SK-N-SH (cell line): ENCODE measurements around the gene CAD. TPM values are rescaled to one million over a fixed set of nuclear protein-coding genes. Genes with fewer than 3 reads are reported as not detected.

Experiments
- CTCF ChIA-PET: fragments of 300-600, 350-600 bp; formaldehyde crosslinking; extraction: SDS; loops from one replicate; lab custom pipeline; 2021; lab: Yijun Ruan, JAX
- POLR2A ChIA-PET: fragments of 350-600 bp; sonication (Branson Sonifier 250); formaldehyde crosslinking; extraction: SDS; loops from one replicate; lab custom pipeline; 2020; ENCODE audit warnings: antibody characterized with exemption, inconsistent platforms; lab: Yijun Ruan, JAX
- DNase-seq: peaks from one replicate; pipeline ENCODE4 v3.0.0; 2012
- H2AFZ ChIP-seq: fragments of 200-600 bp; sonication (generic); 2 replicates; pipeline ENCODE4 v1.8.1; 2016; ENCODE audit warnings: antibody characterized with exemption, mild to moderate bottlenecking, low read depth
- H3F3A ChIP-seq: fragments of 200-600 bp; sonication (generic); replicated peaks from 2 replicates; pipeline ENCODE3; 2016; ENCODE audit warnings: antibody characterized with exemption, mild to moderate bottlenecking; ENCODE audit not compliant: insufficient read depth
- H3K27ac ChIP-seq, 2 experiments: fragments of 200-500 bp in 1 of 2; fragments of 200-600 bp in 1 of 2; sonication (Bioruptor generic) in 1 of 2; sonication (generic), shearing (Covaris generic) in 1 of 2; 2 replicates each; pipeline versions ENCODE4 v1.5.1 to v1.6.1; 2014 to 2016; ENCODE audit warnings: low read depth in 2 of 2, inconsistent platforms in 1 of 2, low read length in 1 of 2, mild to moderate bottlenecking in 1 of 2, mixed read lengths in 1 of 2
- H3K27me3 ChIP-seq: fragments of 200-600 bp; sonication (generic), shearing (Covaris generic); 2 replicates; pipeline ENCODE4 v1.6.1; 2016; ENCODE audit warnings: mixed run types; ENCODE audit not compliant: insufficient read depth
- H3K36me3 ChIP-seq, 2 experiments: fragments of 200-500 bp in 1 of 2; fragments of 200-600 bp in 1 of 2; sonication (Bioruptor generic) in 1 of 2; sonication (generic) in 1 of 2; replicated peaks in 1 of 2; 2 replicates each; pipeline versions ENCODE3 to v1.5.1; 2014 to 2016; ENCODE audit warnings: low read length in 1 of 2, mild to moderate bottlenecking in 1 of 2; ENCODE audit not compliant: insufficient read depth in 2 of 2, control insufficient read depth in 1 of 2
- H3K4me1 ChIP-seq, 2 experiments: fragments of 200-500 bp in 1 of 2; fragments of 200-600 bp in 1 of 2; sonication (Bioruptor generic) in 1 of 2; sonication (generic), shearing (Covaris generic) in 1 of 2; 2 replicates each; pipeline versions ENCODE4 v1.5.1 to v1.6.1; 2014 to 2016; ENCODE audit warnings: low read depth in 1 of 2, low read length in 1 of 2, mixed run types in 1 of 2; ENCODE audit not compliant: insufficient read depth in 2 of 2, control insufficient read depth in 1 of 2
- H3K4me2 ChIP-seq: fragments of 200-600 bp; sonication (generic), shearing (Covaris generic); 2 replicates; pipeline ENCODE4 v1.6.1; 2017; ENCODE audit warnings: mixed run types
- H3K4me3 ChIP-seq, 2 experiments: fragments of 200-500 bp in 1 of 2; fragments of 200-600 bp in 1 of 2; sonication (Bioruptor generic) in 1 of 2; sonication (generic), shearing (Covaris generic) in 1 of 2; 2 replicates each; pipeline versions ENCODE4 v1.5.1 to v1.8.1; 2014 to 2016; ENCODE audit warnings: low read depth in 2 of 2, inconsistent platforms in 1 of 2, low read length in 1 of 2, mild to moderate bottlenecking in 1 of 2, mixed read lengths in 1 of 2, moderate library complexity in 1 of 2
- H3K79me2 ChIP-seq: fragments of 200-600 bp; sonication (generic); 2 replicates; pipeline ENCODE4 v1.8.1; 2017; ENCODE audit warnings: mild to moderate bottlenecking; ENCODE audit not compliant: insufficient read depth
- H3K9ac ChIP-seq: fragments of 200-600 bp; sonication (generic); 2 replicates; pipeline ENCODE4 v1.6.1; 2017; ENCODE audit warnings: mixed run types
- H3K9me2 ChIP-seq: fragments of 200-600 bp; sonication (generic); 2 replicates; pipeline ENCODE4 v1.6.1; 2017; ENCODE audit warnings: mixed run types
- H3K9me3 ChIP-seq: fragments of 200-600 bp; sonication (generic); 2 replicates; pipeline ENCODE4 v1.6.1; 2017; ENCODE audit warnings: mixed run types, mild to moderate bottlenecking, moderate library complexity
- H4K20me1 ChIP-seq: fragments of 200-600 bp; sonication (generic); 2 replicates; pipeline ENCODE4 v1.6.1; 2017; ENCODE audit warnings: mild to moderate bottlenecking, mixed run types; ENCODE audit not compliant: insufficient read depth
- CHD2 ChIP-seq: fragments of 150-350 bp; IDR thresholded peaks from 2 replicates; pipeline ENCODE4 v1.6.1; 2018; ENCODE audit warnings: low read length; ENCODE audit not compliant: partially characterized antibody
- ELF1 ChIP-seq: IDR thresholded peaks from 2 replicates; pipeline ENCODE4 v1.4.0; 2012
- EP300 ChIP-seq, 2 experiments: IDR thresholded peaks; 2 replicates each; pipeline versions ENCODE4 v1.4.0 to v1.6.1; 2012; ENCODE audit warnings: borderline replicate concordance in 1 of 2, low read depth in 1 of 2, low read length in 1 of 2
- EZH2phosphoT487 ChIP-seq: fragments of 200-600 bp; sonication (generic); IDR thresholded peaks from 2 replicates; pipeline ENCODE4 v1.6.1; 2017; ENCODE audit warnings: low read depth, mixed run types, mild to moderate bottlenecking, antibody characterized with exemption, moderate library complexity, borderline replicate concordance
- FOXJ3 ChIP-seq: sonication (generic); formaldehyde crosslinking; IDR thresholded peaks from 2 replicates; pipeline ENCODE4 v1.5.1; 2020; ENCODE audit warnings: mild to moderate bottlenecking, missing genetic modification reagents
- GABPA ChIP-seq: IDR thresholded peaks from 2 replicates; pipeline ENCODE4 v1.4.0; 2012; ENCODE audit warnings: low read depth, mild to moderate bottlenecking
- JUND ChIP-seq: IDR thresholded peaks from 2 replicates; pipeline ENCODE4 v1.4.0; 2012
- MEF2A ChIP-seq: IDR thresholded peaks from 2 replicates; pipeline ENCODE4 v1.4.0; 2012; ENCODE audit warnings: low read depth, borderline replicate concordance
- NRF1 ChIP-seq: IDR thresholded peaks from 2 replicates; pipeline ENCODE4 v1.6.1; 2012; ENCODE audit warnings: low read depth, mild to moderate bottlenecking, low read length
- POLR2AphosphoS5 ChIP-seq: IDR thresholded peaks from 2 replicates; pipeline ENCODE4 v1.6.1; 2012; ENCODE audit warnings: low read depth, low read length
- RAD21 ChIP-seq: IDR thresholded peaks from 2 replicates; pipeline ENCODE4 v1.6.1; 2012; ENCODE audit warnings: mild to moderate bottlenecking, low read length
- TAF1 ChIP-seq: IDR thresholded peaks from 2 replicates; pipeline ENCODE4 v1.6.1; 2012; ENCODE audit warnings: low read depth, mild to moderate bottlenecking, low read length, moderate library complexity, borderline replicate concordance
- TCF12 ChIP-seq: IDR thresholded peaks from 2 replicates; pipeline ENCODE4 v1.4.0; 2012
- WGBS: methylation state at CpG from one replicate; pipeline ENCODE4 v1.1.6; 2017; ENCODE audit warnings: low lambda C conversion rate; 5-methylcytosine and 5-hydroxymethylcytosine counted together
- polyA plus RNA-seq, 3 experiments: library from polyadenylated mRNA; depleted of rRNA; stranded (reverse); fragments of >200 nt; gene quantifications; 2 replicates each; pipeline ENCODE4 v1.2.3, GENCODE V29; 2012
- TF ChIP-seq, protein P1 (sequence below): fragments of 150-350 bp; IDR thresholded peaks from 2 replicates; pipeline ENCODE4 v1.6.1; 2016; ENCODE audit warnings: mild to moderate bottlenecking, low read depth, low read length
- TF ChIP-seq, protein P2 (sequence below): IDR thresholded peaks from 2 replicates; pipeline ENCODE4 v1.4.0; 2012; ENCODE audit warnings: low read depth, borderline replicate concordance
- TF ChIP-seq, protein P3 (sequence below): IDR thresholded peaks from 2 replicates; pipeline ENCODE4 v1.4.0; 2012; ENCODE audit warnings: low read depth
- TF ChIP-seq, protein P4 (sequence below): IDR thresholded peaks from 2 replicates; pipeline ENCODE4 v1.6.1; 2012; ENCODE audit warnings: mild to moderate bottlenecking, low read depth, low read length, moderate library complexity
- TF ChIP-seq, protein P5 (sequence below): IDR thresholded peaks from 2 replicates; pipeline ENCODE4; 2012
- TF ChIP-seq, protein P6 (sequence below): fragments of 200-600 bp; sonication (generic); IDR thresholded peaks from 2 replicates; pipeline ENCODE4 v1.6.1; 2017; ENCODE audit warnings: antibody characterized with exemption, mild to moderate bottlenecking, moderate library complexity

Gene CAD
- polyA plus RNA-seq, 1 of the 3 experiments (the other 2 are of a cell fraction), result 47.6 TPM

DNA sequence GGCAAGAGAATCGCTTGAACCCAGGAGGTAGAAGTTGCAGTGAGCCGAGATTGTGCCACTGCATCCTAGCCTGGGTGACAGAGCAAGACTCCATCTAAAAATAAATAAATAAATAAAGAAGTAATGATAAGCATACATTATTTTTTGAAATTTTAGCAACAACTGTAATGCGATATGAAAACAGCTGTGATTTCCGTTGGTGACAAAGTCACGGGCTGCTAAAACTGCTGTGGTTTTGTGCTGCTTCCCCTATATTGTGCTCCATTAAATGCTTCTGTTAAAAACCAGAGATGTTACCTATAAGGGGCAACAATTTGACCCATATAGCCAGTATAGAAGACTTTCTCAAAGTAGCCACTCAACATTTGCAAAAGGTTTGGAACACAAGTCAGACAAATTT lies 73.4 kb downstream of the CAD start:
- CTCF ChIA-PET, result interaction anchor here (4.3 to 18.7 kb wide), 4 partner anchors 9 to 329 kb away, joined by 17 to 392 read pairs (median 204); partner anchors contain the start of genes SLC30A3, TRIM54 and UCN

More for the DNA sequence above, 73.4 kb downstream of the CAD start:
- H3K4me3 ChIP-seq, result no peak overlapping the region
- peaks cover 18% of the 10 kb centered on the region for H3F3A ChIP-seq
- no peaks in the 10 kb centered on the region for H3K27me3 ChIP-seq
- H4K20me1 ChIP-seq, result no peaks in the 10 kb centered on the region
- H2AFZ ChIP-seq, result no peak overlapping the region
- POLR2A ChIA-PET, result no interaction called here
- H3K4me1 ChIP-seq, result peaks cover 2 to 13% of the 10 kb centered on the region in 2 experiments; a peak in 3 of 4 replicates
- TF ChIP-seq ELF1 (no peak), POLR2AphosphoS5 (no peak), MEF2A (no peak), FOXJ3 (CRISPR knock-in tag) (no peak), RAD21 (no peak), NRF1 (no peak), GABPA (no peak), TAF1 (no peak), EP300 (IDR thresholded peaks at IDR 0.05; ENCODE audit: borderline replicate concordance in 1 of 2, low read depth in 1 of 2, low read length in 1 of 2) (no peak), TCF12 (no peak), JUND (no peak), CHD2 (no peak), EZH2phosphoT487 (no peak)
- TF ChIP-seq, protein P1, sequence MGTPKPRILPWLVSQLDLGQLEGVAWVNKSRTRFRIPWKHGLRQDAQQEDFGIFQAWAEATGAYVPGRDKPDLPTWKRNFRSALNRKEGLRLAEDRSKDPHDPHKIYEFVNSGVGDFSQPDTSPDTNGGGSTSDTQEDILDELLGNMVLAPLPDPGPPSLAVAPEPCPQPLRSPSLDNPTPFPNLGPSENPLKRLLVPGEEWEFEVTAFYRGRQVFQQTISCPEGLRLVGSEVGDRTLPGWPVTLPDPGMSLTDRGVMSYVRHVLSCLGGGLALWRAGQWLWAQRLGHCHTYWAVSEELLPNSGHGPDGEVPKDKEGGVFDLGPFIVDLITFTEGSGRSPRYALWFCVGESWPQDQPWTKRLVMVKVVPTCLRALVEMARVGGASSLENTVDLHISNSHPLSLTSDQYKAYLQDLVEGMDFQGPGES, result no peak
- TF ChIP-seq, protein P2, sequence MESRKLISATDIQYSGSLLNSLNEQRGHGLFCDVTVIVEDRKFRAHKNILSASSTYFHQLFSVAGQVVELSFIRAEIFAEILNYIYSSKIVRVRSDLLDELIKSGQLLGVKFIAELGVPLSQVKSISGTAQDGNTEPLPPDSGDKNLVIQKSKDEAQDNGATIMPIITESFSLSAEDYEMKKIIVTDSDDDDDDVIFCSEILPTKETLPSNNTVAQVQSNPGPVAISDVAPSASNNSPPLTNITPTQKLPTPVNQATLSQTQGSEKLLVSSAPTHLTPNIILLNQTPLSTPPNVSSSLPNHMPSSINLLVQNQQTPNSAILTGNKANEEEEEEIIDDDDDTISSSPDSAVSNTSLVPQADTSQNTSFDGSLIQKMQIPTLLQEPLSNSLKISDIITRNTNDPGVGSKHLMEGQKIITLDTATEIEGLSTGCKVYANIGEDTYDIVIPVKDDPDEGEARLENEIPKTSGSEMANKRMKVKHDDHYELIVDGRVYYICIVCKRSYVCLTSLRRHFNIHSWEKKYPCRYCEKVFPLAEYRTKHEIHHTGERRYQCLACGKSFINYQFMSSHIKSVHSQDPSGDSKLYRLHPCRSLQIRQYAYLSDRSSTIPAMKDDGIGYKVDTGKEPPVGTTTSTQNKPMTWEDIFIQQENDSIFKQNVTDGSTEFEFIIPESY, result no peak
- TF ChIP-seq, protein P3, sequence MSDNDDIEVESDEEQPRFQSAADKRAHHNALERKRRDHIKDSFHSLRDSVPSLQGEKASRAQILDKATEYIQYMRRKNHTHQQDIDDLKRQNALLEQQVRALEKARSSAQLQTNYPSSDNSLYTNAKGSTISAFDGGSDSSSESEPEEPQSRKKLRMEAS, result no peak
- TF ChIP-seq, protein P4, sequence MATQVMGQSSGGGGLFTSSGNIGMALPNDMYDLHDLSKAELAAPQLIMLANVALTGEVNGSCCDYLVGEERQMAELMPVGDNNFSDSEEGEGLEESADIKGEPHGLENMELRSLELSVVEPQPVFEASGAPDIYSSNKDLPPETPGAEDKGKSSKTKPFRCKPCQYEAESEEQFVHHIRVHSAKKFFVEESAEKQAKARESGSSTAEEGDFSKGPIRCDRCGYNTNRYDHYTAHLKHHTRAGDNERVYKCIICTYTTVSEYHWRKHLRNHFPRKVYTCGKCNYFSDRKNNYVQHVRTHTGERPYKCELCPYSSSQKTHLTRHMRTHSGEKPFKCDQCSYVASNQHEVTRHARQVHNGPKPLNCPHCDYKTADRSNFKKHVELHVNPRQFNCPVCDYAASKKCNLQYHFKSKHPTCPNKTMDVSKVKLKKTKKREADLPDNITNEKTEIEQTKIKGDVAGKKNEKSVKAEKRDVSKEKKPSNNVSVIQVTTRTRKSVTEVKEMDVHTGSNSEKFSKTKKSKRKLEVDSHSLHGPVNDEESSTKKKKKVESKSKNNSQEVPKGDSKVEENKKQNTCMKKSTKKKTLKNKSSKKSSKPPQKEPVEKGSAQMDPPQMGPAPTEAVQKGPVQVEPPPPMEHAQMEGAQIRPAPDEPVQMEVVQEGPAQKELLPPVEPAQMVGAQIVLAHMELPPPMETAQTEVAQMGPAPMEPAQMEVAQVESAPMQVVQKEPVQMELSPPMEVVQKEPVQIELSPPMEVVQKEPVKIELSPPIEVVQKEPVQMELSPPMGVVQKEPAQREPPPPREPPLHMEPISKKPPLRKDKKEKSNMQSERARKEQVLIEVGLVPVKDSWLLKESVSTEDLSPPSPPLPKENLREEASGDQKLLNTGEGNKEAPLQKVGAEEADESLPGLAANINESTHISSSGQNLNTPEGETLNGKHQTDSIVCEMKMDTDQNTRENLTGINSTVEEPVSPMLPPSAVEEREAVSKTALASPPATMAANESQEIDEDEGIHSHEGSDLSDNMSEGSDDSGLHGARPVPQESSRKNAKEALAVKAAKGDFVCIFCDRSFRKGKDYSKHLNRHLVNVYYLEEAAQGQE, result no peak
- TF ChIP-seq, protein P5, sequence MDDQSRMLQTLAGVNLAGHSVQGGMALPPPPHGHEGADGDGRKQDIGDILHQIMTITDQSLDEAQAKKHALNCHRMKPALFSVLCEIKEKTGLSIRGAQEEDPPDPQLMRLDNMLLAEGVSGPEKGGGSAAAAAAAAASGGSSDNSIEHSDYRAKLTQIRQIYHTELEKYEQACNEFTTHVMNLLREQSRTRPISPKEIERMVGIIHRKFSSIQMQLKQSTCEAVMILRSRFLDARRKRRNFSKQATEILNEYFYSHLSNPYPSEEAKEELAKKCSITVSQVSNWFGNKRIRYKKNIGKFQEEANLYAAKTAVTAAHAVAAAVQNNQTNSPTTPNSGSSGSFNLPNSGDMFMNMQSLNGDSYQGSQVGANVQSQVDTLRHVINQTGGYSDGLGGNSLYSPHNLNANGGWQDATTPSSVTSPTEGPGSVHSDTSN, result no peak
- TF ChIP-seq, protein P6, sequence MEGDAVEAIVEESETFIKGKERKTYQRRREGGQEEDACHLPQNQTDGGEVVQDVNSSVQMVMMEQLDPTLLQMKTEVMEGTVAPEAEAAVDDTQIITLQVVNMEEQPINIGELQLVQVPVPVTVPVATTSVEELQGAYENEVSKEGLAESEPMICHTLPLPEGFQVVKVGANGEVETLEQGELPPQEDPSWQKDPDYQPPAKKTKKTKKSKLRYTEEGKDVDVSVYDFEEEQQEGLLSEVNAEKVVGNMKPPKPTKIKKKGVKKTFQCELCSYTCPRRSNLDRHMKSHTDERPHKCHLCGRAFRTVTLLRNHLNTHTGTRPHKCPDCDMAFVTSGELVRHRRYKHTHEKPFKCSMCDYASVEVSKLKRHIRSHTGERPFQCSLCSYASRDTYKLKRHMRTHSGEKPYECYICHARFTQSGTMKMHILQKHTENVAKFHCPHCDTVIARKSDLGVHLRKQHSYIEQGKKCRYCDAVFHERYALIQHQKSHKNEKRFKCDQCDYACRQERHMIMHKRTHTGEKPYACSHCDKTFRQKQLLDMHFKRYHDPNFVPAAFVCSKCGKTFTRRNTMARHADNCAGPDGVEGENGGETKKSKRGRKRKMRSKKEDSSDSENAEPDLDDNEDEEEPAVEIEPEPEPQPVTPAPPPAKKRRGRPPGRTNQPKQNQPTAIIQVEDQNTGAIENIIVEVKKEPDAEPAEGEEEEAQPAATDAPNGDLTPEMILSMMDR, result no peak
- no peaks in the 10 kb centered on the region for H3K36me3 ChIP-seq
- H3K9me3 ChIP-seq, result no peaks in the 10 kb centered on the region
- H3K27ac ChIP-seq, result no peak overlapping the region
- no peak overlapping the region for H3K4me2 ChIP-seq
- no peak for DNase-seq
- no peaks in the 10 kb centered on the region for H3K9me2 ChIP-seq
- no peak overlapping the region for H3K9ac ChIP-seq
- no peaks in the 10 kb centered on the region for H3K79me2 ChIP-seq
- WGBS, result 94% methylated on average over 5 of the region's 5 CpGs
